ENCODE data around the gene NID1. TPM values are rescaled to one million over a fixed set of nuclear protein-coding genes. Genes with fewer than 3 reads are reported as not detected.

NID1 gene
- total RNA-seq, 1 donor: 68.1 TPM

DNA sequence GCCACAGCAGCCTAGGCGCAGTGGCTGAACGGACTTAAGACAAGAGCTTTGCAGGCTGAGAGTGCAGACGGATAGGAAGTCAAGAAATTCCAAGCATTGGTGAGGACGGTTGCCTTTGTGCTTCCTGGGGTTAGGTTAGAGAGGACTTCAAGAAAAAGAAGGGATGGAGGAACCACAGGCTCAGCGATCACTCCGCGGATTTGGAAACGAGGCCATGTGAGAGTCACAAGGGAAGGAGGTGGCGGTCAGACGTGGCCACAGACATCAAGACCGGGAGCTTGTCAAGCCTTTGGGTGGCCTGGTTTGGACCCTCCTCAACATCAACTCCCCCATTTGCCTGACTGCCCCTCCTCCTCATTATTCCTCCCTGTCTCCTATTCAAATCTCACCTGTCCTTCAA, 62.3 kb downstream of the NID1 start:
- no peak for DNase-seq (ENCODE audit: low read depth)
- TF ChIP-seq, protein P1, sequence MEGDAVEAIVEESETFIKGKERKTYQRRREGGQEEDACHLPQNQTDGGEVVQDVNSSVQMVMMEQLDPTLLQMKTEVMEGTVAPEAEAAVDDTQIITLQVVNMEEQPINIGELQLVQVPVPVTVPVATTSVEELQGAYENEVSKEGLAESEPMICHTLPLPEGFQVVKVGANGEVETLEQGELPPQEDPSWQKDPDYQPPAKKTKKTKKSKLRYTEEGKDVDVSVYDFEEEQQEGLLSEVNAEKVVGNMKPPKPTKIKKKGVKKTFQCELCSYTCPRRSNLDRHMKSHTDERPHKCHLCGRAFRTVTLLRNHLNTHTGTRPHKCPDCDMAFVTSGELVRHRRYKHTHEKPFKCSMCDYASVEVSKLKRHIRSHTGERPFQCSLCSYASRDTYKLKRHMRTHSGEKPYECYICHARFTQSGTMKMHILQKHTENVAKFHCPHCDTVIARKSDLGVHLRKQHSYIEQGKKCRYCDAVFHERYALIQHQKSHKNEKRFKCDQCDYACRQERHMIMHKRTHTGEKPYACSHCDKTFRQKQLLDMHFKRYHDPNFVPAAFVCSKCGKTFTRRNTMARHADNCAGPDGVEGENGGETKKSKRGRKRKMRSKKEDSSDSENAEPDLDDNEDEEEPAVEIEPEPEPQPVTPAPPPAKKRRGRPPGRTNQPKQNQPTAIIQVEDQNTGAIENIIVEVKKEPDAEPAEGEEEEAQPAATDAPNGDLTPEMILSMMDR (IDR thresholded peaks at IDR 0.05; ENCODE audit: insufficient read depth, low read length): no peak
- H3K4me3 ChIP-seq (ENCODE audit: low read depth, low read length): no peak overlapping the region

DNA sequence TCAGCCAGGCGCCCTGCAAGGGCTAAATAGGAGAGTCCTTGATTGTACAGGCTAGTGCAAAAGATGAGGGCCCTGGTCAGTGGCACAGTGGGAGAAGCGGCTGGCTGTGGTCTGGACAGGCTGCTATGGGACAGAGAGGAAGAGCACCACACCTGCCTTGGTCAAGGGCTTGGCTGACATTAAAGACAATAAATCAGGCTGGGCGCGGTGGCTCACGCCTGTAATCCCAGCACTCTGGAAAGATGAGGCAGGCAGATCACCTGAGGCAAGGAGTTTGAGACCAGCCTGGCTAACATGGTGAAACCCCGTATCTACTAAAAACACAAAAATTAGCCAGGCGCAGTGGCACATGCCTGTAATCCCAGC, 62.9 kb downstream of the NID1 start:
- DNase-seq (ENCODE audit: low read depth): no peak
- TF ChIP-seq, protein P1 (IDR thresholded peaks at IDR 0.05; ENCODE audit: insufficient read depth, low read length): no peak
- no peak overlapping the region for H3K4me3 ChIP-seq (ENCODE audit: low read depth, low read length)

DNA sequence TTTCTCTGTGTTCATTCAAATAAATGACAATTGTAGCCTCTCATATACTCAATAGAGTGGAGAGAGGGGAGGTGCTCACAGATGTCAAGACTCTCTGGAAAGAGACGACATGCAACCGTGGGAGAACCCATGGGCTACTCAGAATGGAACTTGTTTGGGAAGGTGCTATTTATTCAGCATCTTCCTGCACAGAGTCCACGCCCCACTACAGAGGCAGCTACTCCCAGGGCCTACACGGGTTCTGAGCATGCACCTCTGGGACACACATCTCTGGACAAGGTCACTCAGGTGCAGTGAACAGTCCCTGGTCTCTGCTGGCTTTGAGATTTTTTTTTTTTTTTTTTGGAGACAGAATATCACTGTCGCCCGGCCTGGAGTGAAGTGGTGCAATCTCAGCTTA, 64.1 kb downstream of the NID1 start:
- no peak overlapping the region for H3K4me3 ChIP-seq (ENCODE audit: low read depth, low read length)
- TF ChIP-seq, protein P1 (IDR thresholded peaks at IDR 0.05; ENCODE audit: insufficient read depth, low read length): no peak
- no peak for DNase-seq (ENCODE audit: low read depth)

DNA sequence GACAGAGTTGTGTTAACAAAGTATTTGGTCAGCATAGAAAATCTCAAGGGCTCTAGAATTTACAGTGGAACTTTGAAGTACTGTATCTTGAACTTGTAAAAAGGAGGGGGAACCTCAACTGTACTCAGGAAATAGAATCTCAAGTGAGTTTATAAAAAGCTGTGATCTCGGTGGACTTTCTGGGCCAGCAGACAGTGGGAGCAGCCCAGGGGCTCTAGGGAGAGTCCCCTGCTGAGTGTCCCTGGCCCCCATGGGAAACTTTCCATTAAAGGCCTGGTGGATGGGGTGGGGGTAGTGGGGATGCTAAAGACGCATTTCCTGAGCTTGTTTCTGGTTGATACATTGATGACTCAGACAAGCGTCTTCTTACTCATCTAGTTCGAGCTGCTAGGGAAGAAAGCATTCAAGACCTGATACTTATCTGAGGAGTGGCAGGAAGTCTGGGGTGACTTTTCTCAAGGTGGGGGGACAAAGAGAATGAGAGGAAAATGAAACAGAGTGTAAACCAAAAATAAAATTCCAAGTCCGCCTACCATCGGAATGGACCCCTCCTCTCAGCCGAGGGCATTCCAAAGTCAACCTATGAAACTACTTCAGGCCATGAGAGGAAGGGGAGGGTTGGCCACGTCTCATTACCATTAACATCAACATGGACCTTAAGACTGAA, 65.5 kb downstream of the NID1 start:
- DNase-seq (ENCODE audit: low read depth): peak; percentile 88
- H3K4me3 ChIP-seq (ENCODE audit: low read depth, low read length): no peak overlapping the region
- TF ChIP-seq, protein P1 (IDR thresholded peaks at IDR 0.05; ENCODE audit: insufficient read depth, low read length): no peak

DNA sequence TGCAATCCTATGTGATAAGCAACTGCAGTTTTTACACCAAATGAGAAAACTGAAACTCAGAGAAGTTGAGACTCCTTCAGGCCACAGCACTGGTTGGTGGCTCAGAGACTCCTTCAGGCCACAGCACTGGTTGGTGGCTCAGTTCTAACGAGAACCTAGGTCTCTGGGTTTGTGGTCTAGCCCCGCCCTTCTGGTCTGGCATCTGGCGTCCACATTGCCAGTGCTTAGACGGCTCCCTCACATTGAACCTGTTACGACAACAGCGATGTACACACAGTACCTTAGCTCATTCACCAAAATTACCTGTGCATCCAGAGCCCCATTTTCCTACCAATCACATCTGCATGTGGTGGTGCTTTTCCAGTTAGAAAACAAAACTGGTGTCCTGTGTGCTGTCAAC, 66.1 kb downstream of the NID1 start:
- no peak overlapping the region for H3K4me3 ChIP-seq (ENCODE audit: low read depth, low read length)
- TF ChIP-seq, protein P1 (IDR thresholded peaks at IDR 0.05; ENCODE audit: insufficient read depth, low read length): no peak
- DNase-seq (ENCODE audit: low read depth): no peak

DNA sequence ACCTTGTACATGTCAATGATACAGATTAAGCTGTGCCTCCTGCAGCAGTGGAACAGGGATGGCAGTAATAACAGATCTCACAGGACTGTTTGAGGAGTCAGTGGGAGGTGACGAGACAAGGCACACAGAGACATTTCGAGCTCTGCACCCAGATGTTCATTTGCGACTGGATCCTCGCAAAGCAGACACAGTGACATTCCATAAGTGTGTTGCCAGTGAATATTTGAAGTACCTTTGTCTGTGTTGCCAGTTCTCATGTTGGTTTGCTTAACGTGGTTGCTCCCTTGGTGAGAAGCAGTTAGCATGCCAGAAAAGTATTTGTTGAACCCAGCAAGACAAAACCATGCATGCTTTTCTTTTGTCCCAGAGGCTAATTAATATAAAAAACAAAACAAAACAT, 67.0 kb downstream of the NID1 start:
- H3K4me3 ChIP-seq (ENCODE audit: low read depth, low read length): no peak overlapping the region
- TF ChIP-seq, protein P1 (IDR thresholded peaks at IDR 0.05; ENCODE audit: insufficient read depth, low read length): no peak
- no peak for DNase-seq (ENCODE audit: low read depth)

DNA sequence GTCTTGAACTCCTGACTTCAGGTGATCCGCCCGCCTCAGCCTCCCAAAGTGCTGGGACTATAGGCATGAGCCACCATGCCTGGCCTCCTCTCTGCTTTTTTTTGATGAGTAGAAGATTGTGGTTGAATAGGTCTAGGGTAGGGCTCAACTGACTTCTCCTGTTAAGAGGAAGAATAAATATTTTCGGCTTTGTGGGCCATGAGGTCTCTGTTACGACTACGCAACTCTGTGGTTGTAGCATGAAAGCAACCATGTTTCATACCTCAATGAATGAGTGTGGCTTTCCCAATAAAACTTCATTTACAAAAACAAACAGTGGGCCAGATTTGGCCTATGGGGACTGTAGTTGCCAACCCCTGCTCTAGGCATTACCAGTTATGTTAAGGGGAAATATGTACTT, 67.8 kb downstream of the NID1 start:
- TF ChIP-seq, protein P1 (IDR thresholded peaks at IDR 0.05; ENCODE audit: insufficient read depth, low read length): no peak
- DNase-seq (ENCODE audit: low read depth): no peak
- H3K4me3 ChIP-seq (ENCODE audit: low read depth, low read length): no peak overlapping the region

Data from fibroblast of the aortic adventitia (primary cell).